ENCODE measurements around the gene GLIS2. TPM values are rescaled to one million over a fixed set of nuclear protein-coding genes. Genes with fewer than 3 reads are reported as not detected.
"Not testable (repeated sequence)": the region's sequence is repeated elsewhere in the genome, so short reads cannot be mapped to it uniquely, and the experiment has no call there.

GLIS2 gene
- total RNA-seq, 1 donor from 2014 or later, result 23.2 TPM

DNA sequence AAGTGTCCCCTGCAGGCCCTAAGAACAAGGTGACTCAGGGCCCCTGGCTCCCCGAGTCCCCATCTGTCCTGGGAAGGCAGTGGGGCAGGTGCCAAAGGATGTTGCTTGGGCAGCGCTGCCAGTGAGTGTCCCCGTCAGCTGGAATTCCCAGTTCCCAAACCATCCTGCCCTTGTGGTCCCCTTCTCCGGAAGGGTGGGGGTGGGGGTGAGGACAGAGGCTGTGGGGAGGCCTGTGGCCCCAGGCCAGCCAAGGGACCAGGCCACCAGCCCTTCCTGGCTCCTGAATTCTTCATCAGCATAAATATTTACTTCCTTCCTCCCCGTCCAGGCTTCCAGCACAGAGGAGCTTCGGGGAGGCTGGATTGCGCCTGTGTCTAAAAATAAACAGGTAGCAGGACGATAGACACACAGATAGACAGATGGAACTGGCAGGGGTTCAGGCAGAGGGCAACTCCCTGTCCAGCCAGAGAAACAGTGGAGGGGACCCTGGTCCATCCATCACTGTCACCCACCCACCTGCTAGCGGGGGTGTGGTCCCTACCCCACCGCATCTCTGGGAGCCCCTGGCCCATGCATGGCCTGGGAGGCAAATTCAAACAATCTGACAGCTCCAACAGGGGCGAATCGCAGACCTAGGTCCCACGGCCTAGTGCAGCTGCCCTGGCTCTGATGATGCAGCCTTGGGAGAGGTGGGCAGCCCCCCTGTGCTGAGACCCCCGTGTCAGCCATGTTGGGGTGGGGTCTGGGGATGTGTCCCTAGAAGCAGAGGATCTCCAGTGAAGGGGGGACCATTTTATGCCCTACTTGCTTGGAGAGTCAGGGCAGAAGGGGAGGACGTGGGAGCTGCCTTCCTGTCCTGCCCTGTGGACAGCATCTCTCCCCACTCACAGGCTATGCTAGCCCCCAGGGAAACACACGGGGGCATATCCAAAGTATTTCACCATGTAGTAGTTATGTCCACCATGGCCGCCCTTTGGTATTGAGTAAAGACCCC lies 13.2 kb downstream of the GLIS2 start:
- Mint-ChIP-seq H3K27ac (no peak overlapping the region), H3K4me1 (ENCODE audit: low read depth) (peaks cover 9% of the 10 kb centered on the region)
- no peak for DNase-seq (ENCODE audit: low spot score, unreplicated experiment)

DNA sequence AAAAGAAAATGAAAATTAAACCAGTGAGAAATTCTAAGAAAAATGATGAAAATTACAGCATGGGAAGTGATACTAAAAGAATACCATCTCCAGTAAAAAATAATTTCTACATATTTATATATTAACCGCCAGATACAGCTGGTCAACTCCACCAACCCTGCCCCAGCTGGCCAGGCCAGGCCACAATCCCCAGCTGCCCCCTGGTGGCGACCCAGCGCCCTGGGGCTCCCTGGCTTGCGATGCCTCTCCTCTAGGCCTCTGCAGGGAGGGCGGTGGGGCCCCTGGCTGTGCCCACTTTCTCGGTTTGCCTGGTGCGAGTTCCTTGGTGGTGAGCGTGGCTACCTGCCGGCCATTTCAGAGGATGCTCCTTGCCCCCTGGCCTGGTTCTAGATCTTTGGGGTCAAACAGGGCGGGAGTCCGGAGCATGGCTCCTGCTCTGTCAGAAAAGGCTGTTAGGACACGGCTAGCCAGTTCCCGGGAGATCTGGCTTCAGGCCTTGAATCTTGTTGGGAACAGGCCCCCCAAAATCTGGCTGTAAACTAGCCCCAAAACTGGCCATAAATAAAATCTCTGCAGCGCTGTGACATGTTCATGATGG lies 14.5 kb downstream of the GLIS2 start:
- no peaks in the 10 kb centered on the region for H3K36me3 Mint-ChIP-seq (ENCODE audit: insufficient read depth)

More for the DNA sequence above, 13.2 kb downstream of the GLIS2 start:
- Mint-ChIP-seq H3K36me3 (ENCODE audit: insufficient read depth) (no peaks in the 10 kb centered on the region), H3K9me3 (ENCODE audit: low read depth) (no peaks in the 10 kb centered on the region), H3K4me3 (ENCODE audit: low read depth) (no peak overlapping the region), H3K27me3 (no peaks in the 10 kb centered on the region)
- TF ChIP-seq, protein P1, sequence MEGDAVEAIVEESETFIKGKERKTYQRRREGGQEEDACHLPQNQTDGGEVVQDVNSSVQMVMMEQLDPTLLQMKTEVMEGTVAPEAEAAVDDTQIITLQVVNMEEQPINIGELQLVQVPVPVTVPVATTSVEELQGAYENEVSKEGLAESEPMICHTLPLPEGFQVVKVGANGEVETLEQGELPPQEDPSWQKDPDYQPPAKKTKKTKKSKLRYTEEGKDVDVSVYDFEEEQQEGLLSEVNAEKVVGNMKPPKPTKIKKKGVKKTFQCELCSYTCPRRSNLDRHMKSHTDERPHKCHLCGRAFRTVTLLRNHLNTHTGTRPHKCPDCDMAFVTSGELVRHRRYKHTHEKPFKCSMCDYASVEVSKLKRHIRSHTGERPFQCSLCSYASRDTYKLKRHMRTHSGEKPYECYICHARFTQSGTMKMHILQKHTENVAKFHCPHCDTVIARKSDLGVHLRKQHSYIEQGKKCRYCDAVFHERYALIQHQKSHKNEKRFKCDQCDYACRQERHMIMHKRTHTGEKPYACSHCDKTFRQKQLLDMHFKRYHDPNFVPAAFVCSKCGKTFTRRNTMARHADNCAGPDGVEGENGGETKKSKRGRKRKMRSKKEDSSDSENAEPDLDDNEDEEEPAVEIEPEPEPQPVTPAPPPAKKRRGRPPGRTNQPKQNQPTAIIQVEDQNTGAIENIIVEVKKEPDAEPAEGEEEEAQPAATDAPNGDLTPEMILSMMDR (IDR thresholded peaks at IDR 0.05; ENCODE audit: unreplicated experiment), result no peak

DNA sequence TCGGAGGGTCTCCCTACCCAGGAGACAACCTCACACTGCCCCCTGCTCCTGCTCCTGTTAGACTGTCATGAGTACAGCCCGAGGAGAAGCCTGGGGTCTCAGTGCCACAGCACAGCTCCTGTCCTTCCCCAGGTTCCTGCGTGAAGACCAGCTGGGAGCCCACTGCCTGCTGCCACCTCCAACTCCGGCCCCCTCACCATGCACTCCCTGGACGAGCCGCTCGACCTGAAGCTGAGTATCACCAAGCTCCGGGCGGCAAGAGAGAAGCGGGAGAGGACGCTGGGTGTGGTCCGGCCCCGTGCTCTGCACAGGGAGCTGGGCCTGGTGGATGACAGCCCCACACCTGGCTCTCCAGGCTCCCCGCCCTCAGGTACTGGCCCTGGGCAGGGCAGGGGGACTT lies 16.2 kb downstream of the GLIS2 start:
- no peaks in the 10 kb centered on the region for H3K27me3 Mint-ChIP-seq
- DNase-seq (ENCODE audit: low spot score, unreplicated experiment), result no peak
- TF ChIP-seq, protein P1 (IDR thresholded peaks at IDR 0.05; ENCODE audit: unreplicated experiment), result no peak
- H3K4me1 Mint-ChIP-seq (ENCODE audit: low read depth), result peaks cover 15% of the 10 kb centered on the region
- no peak overlapping the region for H3K4me3 Mint-ChIP-seq (ENCODE audit: low read depth)
- H3K27ac Mint-ChIP-seq, result no peak overlapping the region
- no peaks in the 10 kb centered on the region for H3K9me3 Mint-ChIP-seq (ENCODE audit: low read depth)
- peaks cover 5% of the 10 kb centered on the region for H3K36me3 Mint-ChIP-seq (ENCODE audit: insufficient read depth)

More for the DNA sequence above, 14.5 kb downstream of the GLIS2 start:
- TF ChIP-seq, protein P1 (IDR thresholded peaks at IDR 0.05; ENCODE audit: unreplicated experiment), result peak; percentile 96
- Mint-ChIP-seq H3K27me3 (no peaks in the 10 kb centered on the region), H3K9me3 (ENCODE audit: low read depth) (no peaks in the 10 kb centered on the region), H3K4me1 (ENCODE audit: low read depth) (peaks cover 11% of the 10 kb centered on the region), H3K27ac (no peak overlapping the region), H3K4me3 (ENCODE audit: low read depth) (no peak overlapping the region)
- DNase-seq (ENCODE audit: low spot score, unreplicated experiment), result peak; percentile 76

DNA sequence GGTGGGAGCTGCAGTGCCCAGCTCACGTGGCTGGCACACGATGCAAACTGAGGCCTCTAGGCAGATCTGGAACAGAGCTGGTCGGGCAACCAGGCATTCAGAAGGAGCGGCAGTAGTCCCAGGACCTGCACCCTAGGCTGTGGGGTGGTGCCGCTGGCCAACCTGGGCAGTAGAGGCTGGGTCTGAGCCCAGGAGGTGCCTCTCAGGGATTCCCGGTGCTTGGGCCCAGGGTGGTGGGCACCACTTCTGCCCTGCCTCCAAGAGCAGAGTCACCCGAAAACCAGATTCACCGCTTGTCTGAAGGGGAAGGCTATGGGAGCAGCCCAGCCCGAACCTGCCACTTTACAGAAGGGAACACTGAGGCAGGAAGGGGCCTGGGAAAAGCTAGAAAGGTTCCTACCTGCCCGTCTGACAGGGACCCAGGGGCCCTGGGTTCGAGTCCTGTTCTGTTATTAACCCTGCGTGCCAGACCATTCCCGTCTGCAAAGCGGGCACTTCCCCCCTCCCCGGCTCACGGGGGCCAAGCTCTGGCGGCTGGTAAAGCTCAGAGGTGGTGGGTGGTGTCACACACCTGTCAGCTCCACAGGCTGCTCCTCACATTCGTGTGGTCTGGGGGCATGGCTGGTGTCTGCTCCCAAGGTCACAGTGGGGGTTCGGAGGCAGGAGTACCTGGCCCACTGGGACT lies 16.9 kb downstream of the GLIS2 start:
- no peak overlapping the region for H3K4me3 Mint-ChIP-seq (ENCODE audit: low read depth)
- no peaks in the 10 kb centered on the region for H3K27me3 Mint-ChIP-seq
- peaks cover 15% of the 10 kb centered on the region for H3K4me1 Mint-ChIP-seq (ENCODE audit: low read depth)
- no peaks in the 10 kb centered on the region for H3K9me3 Mint-ChIP-seq (ENCODE audit: low read depth)
- H3K27ac Mint-ChIP-seq, result no peak overlapping the region
- peaks cover 5% of the 10 kb centered on the region for H3K36me3 Mint-ChIP-seq (ENCODE audit: insufficient read depth)
- DNase-seq (ENCODE audit: low spot score, unreplicated experiment), result no peak
- TF ChIP-seq, protein P1 (IDR thresholded peaks at IDR 0.05; ENCODE audit: unreplicated experiment), result no peak

DNA sequence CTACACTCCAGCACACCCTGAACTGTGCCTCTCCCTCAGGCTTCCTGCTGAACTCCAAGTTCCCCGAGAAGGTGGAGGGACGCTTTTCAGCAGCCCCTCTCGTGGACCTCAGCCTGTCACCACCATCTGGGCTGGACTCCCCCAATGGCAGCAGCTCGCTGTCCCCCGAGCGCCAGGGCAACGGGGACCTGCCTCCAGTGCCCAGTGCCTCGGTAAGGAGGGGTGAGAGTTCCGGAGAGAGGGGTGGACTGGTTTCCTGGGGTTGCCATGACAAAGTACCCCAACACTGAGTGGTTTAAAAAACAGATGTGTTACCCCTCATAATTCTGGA lies 17.4 kb downstream of the GLIS2 start:
- H3K4me1 Mint-ChIP-seq (ENCODE audit: low read depth), result peaks cover 13% of the 10 kb centered on the region
- no peaks in the 10 kb centered on the region for H3K27me3 Mint-ChIP-seq
- TF ChIP-seq, protein P1 (IDR thresholded peaks at IDR 0.05; ENCODE audit: unreplicated experiment), result no peak
- no peak for DNase-seq (ENCODE audit: low spot score, unreplicated experiment)
- no peak overlapping the region for H3K4me3 Mint-ChIP-seq (ENCODE audit: low read depth)
- H3K9me3 Mint-ChIP-seq (ENCODE audit: low read depth), result no peaks in the 10 kb centered on the region
- H3K36me3 Mint-ChIP-seq (ENCODE audit: insufficient read depth), result peaks cover 5% of the 10 kb centered on the region
- H3K27ac Mint-ChIP-seq, result no peak overlapping the region

DNA sequence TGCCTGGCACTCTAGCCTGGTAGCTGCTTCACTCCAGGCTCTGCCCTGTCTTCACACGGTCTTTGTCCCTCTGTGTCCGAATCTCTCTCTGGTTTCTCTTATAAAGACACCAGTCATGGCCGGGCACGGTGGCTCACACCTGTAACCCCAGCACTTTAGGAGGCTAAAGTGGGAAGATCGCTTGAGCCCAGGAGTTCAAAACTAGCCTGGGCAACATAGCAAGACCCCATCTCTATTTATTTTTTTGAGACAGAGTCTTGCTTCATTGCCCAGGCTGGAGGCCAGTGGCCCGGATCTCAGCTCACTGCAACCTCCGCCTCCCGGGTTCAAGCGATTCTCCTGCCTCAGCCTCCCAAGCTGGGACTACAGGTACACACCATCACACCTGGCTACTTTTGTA lies 17.8 kb downstream of the GLIS2 start:
- peaks cover 11% of the 10 kb centered on the region for H3K4me1 Mint-ChIP-seq (ENCODE audit: low read depth)
- H3K4me3 Mint-ChIP-seq (ENCODE audit: low read depth); DNase-seq (ENCODE audit: low spot score, unreplicated experiment); H3K27me3 Mint-ChIP-seq; H3K36me3 Mint-ChIP-seq (ENCODE audit: insufficient read depth); H3K27ac Mint-ChIP-seq; H3K9me3 Mint-ChIP-seq (ENCODE audit: low read depth): not testable (repeated sequence)

Measured in progenitor cell of endocrine pancreas (in vitro differentiated cells).